Hepatocyte (in vitro differentiated cells): Measurements from ENCODE around the gene CHRNB4.
"Not testable (repeated sequence)": the region's sequence is repeated elsewhere in the genome, so short reads cannot be mapped to it uniquely, and the experiment has no call there.

ENCODE experiments used
- CTCF ChIP-seq: fragments of 200-600 bp; sonication (generic); IDR thresholded peaks from 2 replicates; pipeline ENCODE4 v1.5.1; 2016; ENCODE audit warnings: antibody characterized with exemption, mild to moderate bottlenecking; ENCODE audit not compliant: poor library complexity
- EZH2 ChIP-seq: fragments of 200-600 bp; sonication (generic); IDR thresholded peaks from 2 replicates; pipeline ENCODE4 v1.6.1; 2016; ENCODE audit warnings: antibody characterized with exemption, mild to moderate bottlenecking, borderline replicate concordance

GRCh38 chr15:78683599-78683998 is 42.6 kb upstream of the CHRNB4 start:
- TF ChIP-seq EZH2, CTCF: not testable (repeated sequence)
